Measurements from ENCODE around the gene LDHD.

The LDHD gene

GRCh38 chr16:75062135-75062975 lies 54.2 kb downstream of the LDHD start:
- no peak overlapping the region for H3K4me3 ChIP-seq (ENCODE audit: low read depth, low read length)
- H3K4me1 ChIP-seq (ENCODE audit: control insufficient read depth, insufficient read depth, low read length), result peaks cover 8% of the 10 kb centered on the region
- H3K27me3 ChIP-seq (ENCODE audit: control insufficient read depth, insufficient read depth, low read length), result no peaks in the 10 kb centered on the region
- H3K36me3 ChIP-seq (ENCODE audit: control insufficient read depth, insufficient read depth, low read length), result no peaks in the 10 kb centered on the region
- H3K9me3 ChIP-seq (ENCODE audit: control insufficient read depth, insufficient read depth, low read length), result no peaks in the 10 kb centered on the region
- no peak overlapping the region for H3K9ac ChIP-seq (ENCODE audit: low read depth, low read length)
